ENCODE data around the gene CARD10.
A peak's percentile ranks its signal among the peaks of the same experiment; 100 is the strongest.

Gene CARD10

GRCh38 chr22:37522482-37522881 is 3.3 kb upstream of the CARD10 start:
- H3K36me3 Mint-ChIP-seq: no peaks in the 10 kb centered on the region
- H3K4me1 Mint-ChIP-seq: peaks cover 7% of the 10 kb centered on the region
- no peak overlapping the region for H3K4me3 Mint-ChIP-seq
- peaks cover 89% of the 10 kb centered on the region for H3K27me3 Mint-ChIP-seq
- H3K9me3 Mint-ChIP-seq: no peaks in the 10 kb centered on the region
- ATAC-seq: no peak
- H3K27ac Mint-ChIP-seq: no peak overlapping the region

GRCh38 chr22:37521236-37521739 is 2.1 kb upstream of the CARD10 start:
- peaks cover 83% of the 10 kb centered on the region for H3K27me3 Mint-ChIP-seq
- ATAC-seq: no peak

GRCh38 chr22:37520776-37521191 is 1.6 kb upstream of the CARD10 start:
- Mint-ChIP-seq H3K9me3 (no peaks in the 10 kb centered on the region), H3K4me3 (no peak overlapping the region), H3K4me1 (peaks cover 7% of the 10 kb centered on the region), H3K36me3 (no peaks in the 10 kb centered on the region), H3K27ac (no peak overlapping the region), H3K27me3 (peaks cover 83% of the 10 kb centered on the region)
- no peak for ATAC-seq

More at GRCh38 chr22:37521236-37521739, 2.1 kb upstream of the CARD10 start:
- Mint-ChIP-seq H3K4me1 (peaks cover 7% of the 10 kb centered on the region), H3K36me3 (no peaks in the 10 kb centered on the region), H3K4me3 (no peak overlapping the region), H3K27ac (no peak overlapping the region), H3K9me3 (no peaks in the 10 kb centered on the region)

GRCh38 chr22:37518509-37519267 is 527 bp downstream of the CARD10 start:
- H3K27ac Mint-ChIP-seq: no peak overlapping the region
- H3K9me3 Mint-ChIP-seq: no peaks in the 10 kb centered on the region
- H3K4me3 Mint-ChIP-seq: peak overlapping the region; percentile 40
- H3K27me3 Mint-ChIP-seq: peaks cover 69% of the 10 kb centered on the region
- peaks cover 7% of the 10 kb centered on the region for H3K4me1 Mint-ChIP-seq
- ATAC-seq: no peak
- H3K36me3 Mint-ChIP-seq: no peaks in the 10 kb centered on the region

GRCh38 chr22:37517826-37518450 is 1.3 kb downstream of the CARD10 start:
- Mint-ChIP-seq H3K27me3 (peaks cover 69% of the 10 kb centered on the region), H3K4me3 (peak overlapping the region; percentile 40), H3K36me3 (no peaks in the 10 kb centered on the region), H3K4me1 (peaks cover 13% of the 10 kb centered on the region), H3K9me3 (no peaks in the 10 kb centered on the region), H3K27ac (no peak overlapping the region)
- ATAC-seq: no peak

GRCh38 chr22:37516456-37516855 is 2.8 kb downstream of the CARD10 start:
- H3K4me1 Mint-ChIP-seq: peaks cover 13% of the 10 kb centered on the region

GRCh38 chr22:37515901-37516300 is 3.3 kb downstream of the CARD10 start:
- Mint-ChIP-seq H3K27ac (no peak overlapping the region), H3K4me3 (no peak overlapping the region), H3K27me3 (peaks cover 68% of the 10 kb centered on the region), H3K9me3 (no peaks in the 10 kb centered on the region), H3K4me1 (peaks cover 13% of the 10 kb centered on the region), H3K36me3 (no peaks in the 10 kb centered on the region)
- no peak for ATAC-seq

More at GRCh38 chr22:37516456-37516855, 2.8 kb downstream of the CARD10 start:
- Mint-ChIP-seq H3K27ac (no peak overlapping the region), H3K9me3 (no peaks in the 10 kb centered on the region), H3K27me3 (peaks cover 68% of the 10 kb centered on the region), H3K4me3 (no peak overlapping the region), H3K36me3 (no peaks in the 10 kb centered on the region)
- ATAC-seq: no peak

GRCh38 chr22:37514526-37515051 is 4.6 kb downstream of the CARD10 start:
- H3K27ac Mint-ChIP-seq: no peak overlapping the region
- no peaks in the 10 kb centered on the region for H3K9me3 Mint-ChIP-seq
- no peak for ATAC-seq
- no peak overlapping the region for H3K4me3 Mint-ChIP-seq
- no peaks in the 10 kb centered on the region for H3K36me3 Mint-ChIP-seq
- peaks cover 18% of the 10 kb centered on the region for H3K4me1 Mint-ChIP-seq
- H3K27me3 Mint-ChIP-seq: peaks cover 67% of the 10 kb centered on the region

GRCh38 chr22:37511395-37512104 is 7.7 kb downstream of the CARD10 start:
- Mint-ChIP-seq H3K27ac (no peak overlapping the region), H3K4me1 (peaks cover 11% of the 10 kb centered on the region), H3K4me3 (no peak overlapping the region), H3K27me3 (peaks cover 75% of the 10 kb centered on the region), H3K9me3 (no peaks in the 10 kb centered on the region), H3K36me3 (no peaks in the 10 kb centered on the region)
- no peak for ATAC-seq

GRCh38 chr22:37510091-37510490 is 9.1 kb downstream of the CARD10 start:
- Mint-ChIP-seq H3K27ac (no peak overlapping the region), H3K36me3 (no peaks in the 10 kb centered on the region), H3K27me3 (peaks cover 63% of the 10 kb centered on the region), H3K9me3 (no peaks in the 10 kb centered on the region), H3K4me3 (no peak overlapping the region), H3K4me1 (peaks cover 11% of the 10 kb centered on the region)
- ATAC-seq: no peak

GRCh38 chr22:37509059-37509860 is 10.0 kb downstream of the CARD10 start:
- Mint-ChIP-seq H3K36me3 (no peaks in the 10 kb centered on the region), H3K27me3 (peaks cover 69% of the 10 kb centered on the region), H3K9me3 (no peaks in the 10 kb centered on the region), H3K4me3 (no peak overlapping the region), H3K4me1 (peaks cover 11% of the 10 kb centered on the region), H3K27ac (no peak overlapping the region)
- no peak for ATAC-seq

- no peak overlapping the region for H3K4me3 Mint-ChIP-seq
- no peak for ATAC-seq
- H3K27ac Mint-ChIP-seq: no peak overlapping the region
- no peaks in the 10 kb centered on the region for H3K36me3 Mint-ChIP-seq
- peaks cover 10% of the 10 kb centered on the region for H3K4me1 Mint-ChIP-seq
- H3K27me3 Mint-ChIP-seq: peaks cover 74% of the 10 kb centered on the region
- H3K9me3 Mint-ChIP-seq: no peaks in the 10 kb centered on the region
Observed at GRCh38 chr22:37508431-37508992, 10.7 kb downstream of the CARD10 start.

GRCh38 chr22:37507731-37508130 is 11.5 kb downstream of the CARD10 start:
- Mint-ChIP-seq H3K9me3 (no peaks in the 10 kb centered on the region), H3K4me3 (no peak overlapping the region), H3K27ac (no peak overlapping the region), H3K4me1 (peaks cover 5% of the 10 kb centered on the region), H3K27me3 (peaks cover 74% of the 10 kb centered on the region), H3K36me3 (no peaks in the 10 kb centered on the region)
- ATAC-seq: no peak

- Mint-ChIP-seq H3K4me3 (no peak overlapping the region), H3K4me1 (peaks cover 5% of the 10 kb centered on the region), H3K36me3 (no peaks in the 10 kb centered on the region), H3K27ac (no peak overlapping the region), H3K9me3 (no peaks in the 10 kb centered on the region), H3K27me3 (peaks cover 75% of the 10 kb centered on the region)
- no peak for ATAC-seq
Observed at GRCh38 chr22:37505989-37506388, 13.2 kb downstream of the CARD10 start.

Data from stimulated activated memory B cell treated with anti-CD40 and anti-IgM and Interleukin-4, amounts not matched to agents 10 μg/mL and 1 μg/mL and 100 μg/mL, for 72 hours (primary cell).